NCI-H1105 treated with DMSO at 0.1 percent for 48 hours (cell line): Measurements from ENCODE around the gene INO80E.
"Not testable (repeated sequence)": the region's sequence is repeated elsewhere in the genome, so short reads cannot be mapped to it uniquely, and the experiment has no call there.

Experiments used
- DNase-seq: peaks from one replicate; lab custom pipeline; 2025; lab: John Stamatoyannopoulos, UW

INO80E gene

DNA sequence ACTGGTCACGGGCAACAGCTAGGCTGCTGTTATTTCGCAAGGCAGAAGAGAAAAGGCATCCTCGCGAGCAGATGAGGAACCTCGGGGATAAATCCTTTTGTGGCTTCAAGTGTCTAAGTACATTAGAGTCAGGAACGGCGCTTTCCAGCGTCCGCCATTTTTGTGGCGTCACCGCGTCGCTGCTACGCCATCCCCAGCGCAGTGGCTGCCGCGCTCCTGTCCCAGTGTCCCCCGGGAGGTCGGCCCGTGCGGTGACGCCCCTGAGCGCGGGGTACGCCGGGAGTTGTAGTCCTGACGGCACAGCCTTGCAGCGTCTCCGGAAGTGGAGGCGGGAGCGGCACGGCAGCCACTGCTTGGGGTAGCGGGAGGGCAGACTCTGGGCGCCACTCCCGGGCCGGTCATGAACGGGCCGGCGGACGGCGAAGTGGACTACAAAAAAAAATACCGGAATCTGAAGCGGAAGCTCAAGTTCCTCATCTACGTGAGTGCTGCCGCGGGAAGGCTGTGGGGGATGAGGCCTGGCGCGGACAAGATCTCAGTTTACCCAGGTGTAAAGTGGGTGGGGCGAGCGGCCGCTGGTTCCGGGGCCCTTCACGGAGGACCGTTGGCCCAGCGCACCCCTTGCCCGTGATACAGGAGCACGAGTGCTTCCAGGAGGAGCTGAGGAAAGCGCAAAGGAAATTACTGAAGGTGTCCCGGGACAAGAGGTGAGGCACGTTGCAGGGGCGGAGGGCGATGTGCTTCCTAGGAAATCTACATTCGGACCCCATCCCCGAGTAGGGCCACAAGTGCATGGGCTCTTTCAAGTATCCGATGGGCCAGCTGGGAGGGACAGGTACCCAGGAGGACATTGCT is at the start of gene INO80E:
TSS of gene INO80E (plus strand) at position 331 of the 855 bp plus-strand sequence. CDS start at position 401, 70 bp downstream.
- DNase-seq = peak; percentile 94

DNA sequence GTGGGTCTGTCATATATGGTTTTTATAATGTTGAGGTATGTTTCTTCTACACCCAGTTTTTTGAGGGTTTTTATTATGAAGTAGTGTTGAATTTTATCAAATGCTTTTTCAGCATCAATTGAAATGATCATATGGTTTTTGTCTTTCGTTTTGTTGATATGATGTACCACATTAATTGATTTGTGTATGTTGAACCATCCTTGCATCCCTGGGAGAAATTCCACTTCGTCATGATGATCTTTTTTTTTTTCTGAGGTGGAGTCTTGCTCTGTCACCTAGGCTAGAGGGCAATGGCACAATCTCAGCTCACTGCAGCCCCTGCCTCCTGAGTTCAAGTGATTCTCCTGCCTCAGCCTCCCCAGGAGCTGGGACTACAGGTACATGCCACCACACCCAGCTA is 48.1 kb upstream of the INO80E start:
- DNase-seq = no peak

DNA sequence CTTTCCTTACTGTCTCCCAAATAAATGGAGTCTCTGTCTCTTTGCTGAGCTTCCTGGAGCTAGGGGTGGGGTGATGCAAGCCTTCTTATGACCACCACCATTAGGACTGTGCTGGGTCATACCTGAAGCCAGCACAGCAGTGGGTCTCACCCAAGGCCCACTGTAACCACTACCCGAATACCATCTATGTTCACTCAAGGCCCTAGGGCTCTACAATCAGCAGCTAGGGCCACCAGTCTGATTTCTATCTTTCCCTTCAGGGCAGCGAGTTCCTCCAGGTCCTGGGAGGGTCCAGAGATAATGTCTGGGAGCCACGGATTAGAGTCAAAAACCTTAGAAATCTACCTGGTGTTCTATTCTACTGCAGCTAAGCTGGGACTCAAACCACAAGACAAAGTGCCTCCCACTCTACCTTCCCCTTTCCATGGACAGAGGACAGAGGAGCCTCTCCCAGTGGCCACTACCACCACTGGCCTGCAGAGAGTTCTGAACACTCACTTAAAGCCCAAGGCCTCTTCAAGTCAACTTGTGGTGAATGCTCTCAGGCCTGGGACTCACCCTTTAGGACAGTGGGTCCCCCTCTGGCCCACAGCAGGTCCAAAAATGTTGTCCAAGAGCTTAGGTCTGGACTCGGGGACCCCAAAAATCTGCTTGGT is 45.1 kb upstream of the INO80E start:
- DNase-seq = no peak

GRCh38 chr16:29951625-29952365 is 44.2 kb upstream of the INO80E start:
- no peak for DNase-seq

- no peak for DNase-seq
Observed at GRCh38 chr16:29958756-29959155, 37.3 kb upstream of the INO80E start.

DNA sequence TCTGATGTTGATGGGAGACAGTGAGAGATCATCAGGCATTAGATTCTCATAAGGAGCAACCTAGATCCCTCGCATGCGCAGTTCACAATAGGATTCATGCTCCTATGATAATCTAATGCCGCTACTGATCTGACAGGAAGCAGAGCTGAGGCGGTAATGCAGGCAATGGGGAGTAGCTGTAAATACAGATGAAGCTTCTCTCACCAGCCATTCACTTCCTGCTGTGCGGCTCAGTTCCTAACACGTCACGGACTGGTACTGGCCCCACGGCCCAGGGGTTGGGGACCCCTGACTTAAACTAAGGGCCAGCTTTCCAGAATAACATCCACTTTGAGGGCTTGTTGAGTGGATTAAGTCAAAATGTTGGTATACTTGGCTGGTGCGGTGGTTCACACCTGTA is 36.7 kb upstream of the INO80E start:
- no peak for DNase-seq

DNA sequence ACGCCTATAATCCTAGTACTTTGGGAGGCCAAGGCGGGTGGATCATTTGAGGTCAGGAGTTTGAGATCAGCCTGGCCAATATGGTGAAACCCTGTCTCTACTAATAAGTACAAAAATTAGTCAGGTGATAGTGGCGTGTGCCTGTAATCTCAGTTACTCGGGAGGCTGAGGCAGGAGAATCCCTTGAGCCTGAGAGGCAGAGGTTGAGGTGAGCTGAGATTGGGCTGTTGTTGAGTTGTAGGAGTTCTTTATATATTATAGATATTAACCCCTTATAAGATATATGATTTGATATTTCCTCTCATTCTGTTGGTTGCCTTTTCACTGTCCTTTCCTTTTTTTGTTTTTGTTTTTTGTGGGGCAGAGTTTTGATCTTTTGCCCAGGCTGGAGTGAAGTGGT is 36.2 kb upstream of the INO80E start:
- not testable (repeated sequence) for DNase-seq

DNA sequence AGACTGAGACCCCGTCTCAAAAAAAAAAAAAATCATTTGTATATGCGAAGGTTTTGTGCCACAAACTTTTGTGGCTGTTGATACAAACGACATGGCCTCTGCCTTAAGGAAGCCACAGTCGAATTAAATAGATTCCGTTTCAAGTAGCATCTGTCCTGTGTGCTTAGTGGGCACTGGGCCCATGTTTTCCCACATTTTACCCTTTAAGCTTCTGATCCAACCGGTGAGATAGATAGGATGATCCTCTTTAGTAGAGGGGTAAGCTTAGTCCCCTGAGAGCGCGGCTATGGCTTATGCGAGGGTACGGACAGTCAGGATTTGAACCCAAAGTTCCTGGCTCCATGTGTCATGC is 34.9 kb upstream of the INO80E start:
- DNase-seq = no peak

DNA sequence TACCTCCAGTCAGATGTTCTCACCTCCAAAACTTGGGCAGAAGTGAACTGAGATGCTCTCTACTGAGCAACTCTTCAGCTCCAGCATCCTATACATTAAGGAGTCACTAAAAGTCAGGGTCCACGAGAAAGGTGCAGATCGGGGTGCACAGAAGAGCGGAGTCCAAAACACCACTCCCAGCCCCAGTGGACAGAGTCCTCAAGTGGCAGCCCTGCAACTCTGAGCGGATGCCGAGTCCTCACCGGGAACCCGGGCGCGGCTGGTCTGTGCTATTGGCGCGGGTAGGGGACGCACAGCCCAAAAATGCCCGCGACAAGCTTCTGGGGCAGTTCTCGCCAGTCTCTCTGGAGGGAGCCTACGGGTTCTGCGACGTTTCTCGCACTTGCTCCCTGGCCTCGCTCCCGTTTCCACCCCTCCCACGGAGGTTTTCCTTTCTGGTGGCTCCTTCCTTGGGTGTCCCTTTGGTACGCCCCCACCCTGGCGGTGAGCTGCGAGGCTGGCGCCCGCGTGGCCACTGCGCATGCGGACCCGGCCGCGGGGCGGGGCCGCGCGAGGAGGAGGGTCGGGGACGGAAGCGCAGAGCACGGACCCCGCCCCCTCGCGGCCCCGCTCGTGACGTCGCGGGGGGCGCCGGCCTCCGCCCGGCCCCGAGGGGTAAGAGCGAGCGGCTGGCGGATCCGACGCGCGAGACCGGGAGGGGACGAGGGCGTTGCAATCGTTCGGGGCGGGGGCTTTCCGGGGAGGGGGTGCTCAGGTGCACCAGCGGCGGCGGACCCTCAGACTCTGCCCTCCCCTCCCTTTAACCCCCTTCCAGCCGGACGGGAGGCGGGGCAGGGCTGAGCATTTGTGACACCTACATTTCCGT is 34.3 kb upstream of the INO80E start, which contains the start of gene TMEM219:
TSS of gene TMEM219 (plus strand) at position 601 of the 865 bp plus-strand sequence. CDS start 1,065 bp downstream, outside the sequence.
- DNase-seq = peak; percentile 71

- DNase-seq = no peak
Observed at GRCh38 chr16:29962344-29962994, 33.6 kb upstream of the INO80E start.

GRCh38 chr16:29963021-29963743 is 32.9 kb upstream of the INO80E start:
- no peak for DNase-seq

GRCh38 chr16:29968205-29968604 is 27.8 kb upstream of the INO80E start:
- no peak for DNase-seq

DNA sequence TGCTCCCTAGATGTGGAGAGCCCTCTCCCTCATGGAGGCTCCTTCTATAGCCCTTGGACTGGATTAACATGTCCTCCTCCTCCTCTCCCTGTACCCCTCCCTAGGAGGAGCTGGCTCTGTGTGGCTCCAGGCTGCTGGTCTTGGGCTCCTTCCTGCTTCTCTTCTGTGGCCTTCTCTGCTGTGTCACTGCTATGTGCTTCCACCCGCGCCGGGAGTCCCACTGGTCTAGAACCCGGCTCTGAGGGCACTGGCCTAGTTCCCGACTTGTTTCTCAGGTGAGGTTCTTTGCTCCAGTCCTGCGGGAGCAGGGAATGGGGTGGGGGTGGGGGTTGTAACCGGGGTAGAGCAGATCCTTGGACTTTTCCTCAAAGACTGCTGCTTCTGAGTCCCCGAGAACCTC is 24.7 kb upstream of the INO80E start:
- DNase-seq = no peak

DNA sequence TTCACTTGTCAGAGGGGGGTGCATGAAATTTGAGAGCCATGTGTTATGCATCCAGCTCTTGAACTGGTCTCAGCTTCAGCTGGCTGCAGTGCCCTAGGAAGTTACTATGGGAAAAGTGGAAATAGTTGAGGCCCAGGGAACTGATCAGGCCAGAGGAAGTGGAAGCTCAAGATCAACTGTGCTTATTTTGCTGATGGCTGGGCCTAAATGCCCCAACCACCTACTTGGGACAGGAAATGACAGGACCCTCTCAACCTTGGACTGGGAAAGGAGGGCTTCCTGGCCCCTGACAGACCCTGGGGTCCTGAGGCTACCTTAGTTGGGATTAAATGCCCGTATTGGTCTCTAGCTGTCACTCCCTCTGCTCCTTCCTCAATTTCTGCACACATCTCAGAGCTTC is 23.5 kb upstream of the INO80E start:
- DNase-seq = no peak

GRCh38 chr16:29972992-29973383 is 23.1 kb upstream of the INO80E start:
- DNase-seq = no peak

DNA sequence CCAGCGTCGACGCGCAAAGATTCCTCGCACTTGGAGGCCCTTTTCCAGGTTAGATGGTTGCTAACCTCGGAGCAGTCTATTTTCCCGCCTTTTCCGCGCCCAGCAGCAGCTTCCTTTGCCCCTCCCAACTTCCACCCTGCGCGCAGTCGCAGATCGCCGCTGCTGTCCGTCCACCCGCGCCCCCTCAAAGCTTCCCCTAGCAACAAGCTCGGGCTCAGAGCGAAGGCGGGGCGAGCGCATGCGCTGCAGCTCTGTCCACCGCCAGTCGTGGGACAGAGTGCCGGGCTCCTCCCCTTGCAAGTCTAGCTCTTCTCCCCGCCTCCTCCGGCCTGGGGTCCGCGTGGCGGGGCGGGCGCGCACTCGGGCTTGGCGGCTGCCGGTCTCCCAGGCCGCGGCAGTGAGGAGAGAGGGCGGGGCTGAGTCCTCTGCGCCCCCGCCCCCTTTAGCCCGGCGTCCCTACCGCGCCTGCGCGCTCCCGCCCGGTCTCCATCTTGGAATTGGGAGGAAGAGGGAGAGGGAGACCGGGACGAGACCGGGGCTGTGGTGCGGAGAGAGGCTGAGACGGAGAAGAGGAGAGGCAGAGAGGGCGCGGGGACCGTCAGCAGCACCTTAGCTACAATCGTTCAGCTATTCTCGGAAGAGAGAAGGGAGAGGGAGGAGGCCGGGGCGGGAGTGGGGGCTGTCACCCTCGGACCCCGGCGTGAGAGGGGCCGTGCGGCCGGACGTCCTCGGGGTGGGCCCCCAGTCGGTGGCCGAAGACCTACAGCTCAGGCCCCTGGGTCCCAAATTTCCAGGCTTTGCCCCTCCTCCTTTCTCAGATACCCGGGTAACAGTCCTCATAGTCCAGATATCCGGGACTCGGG is 22.4 kb upstream of the INO80E start, which contains the start of gene TAOK2:
TSS of gene TAOK2 (plus strand) at position 485 of the 863 bp plus-strand sequence. CDS start 3,905 bp downstream, outside the sequence.
- DNase-seq = peak; percentile 96

- DNase-seq = no peak
Observed at GRCh38 chr16:29974291-29975133, 21.5 kb upstream of the INO80E start.

DNA sequence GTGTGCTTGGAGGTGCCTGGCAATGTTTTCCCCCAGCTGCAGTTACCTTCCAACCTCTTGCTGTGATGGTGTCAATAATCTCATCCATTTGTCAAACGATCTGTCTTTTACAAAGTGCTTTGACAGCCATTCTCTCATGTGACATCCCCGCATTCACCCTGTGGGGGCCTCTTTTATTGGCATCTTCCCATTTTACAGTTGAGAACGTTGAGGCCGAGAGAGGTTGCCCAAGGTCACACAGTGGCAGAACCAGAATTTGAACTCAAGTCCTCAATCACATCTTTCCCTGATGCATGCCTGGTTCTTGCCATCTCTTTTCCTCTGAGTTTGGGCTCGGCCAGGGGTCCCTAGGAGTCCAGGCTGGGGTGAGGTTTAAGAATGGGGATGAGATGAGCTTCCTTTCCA is 20.9 kb upstream of the INO80E start:
- no peak for DNase-seq
